GM10847 (cell line): Measurements from ENCODE around the gene JDP2.

Experiments used
- POLR2A ChIP-seq: IDR thresholded peaks from 2 replicates; pipeline ENCODE4 v1.6.1; 2011; ENCODE audit not compliant: insufficient read length; ENCODE audit errors: extremely low read depth

The JDP2 gene

GRCh38 chr14:75440733-75441477 is 13.1 kb downstream of the JDP2 start:
- TF ChIP-seq POLR2A, result no peak

GRCh38 chr14:75441728-75442127 is 13.9 kb downstream of the JDP2 start:
- TF ChIP-seq POLR2A, result no peak

- no peak for TF ChIP-seq POLR2A
Measured at GRCh38 chr14:75442166-75442565, 14.3 kb downstream of the JDP2 start.

GRCh38 chr14:75442642-75443041 is 14.8 kb downstream of the JDP2 start:
- TF ChIP-seq POLR2A, result no peak

GRCh38 chr14:75443203-75443969 is 15.6 kb downstream of the JDP2 start:
- TF ChIP-seq POLR2A, result no peak

- TF ChIP-seq POLR2A, result no peak
Measured at GRCh38 chr14:75445236-75445635, 17.4 kb downstream of the JDP2 start.

- TF ChIP-seq POLR2A, result no peak
Measured at GRCh38 chr14:75445963-75446362, 18.1 kb downstream of the JDP2 start.

GRCh38 chr14:75446447-75446846 is 18.6 kb downstream of the JDP2 start:
- TF ChIP-seq POLR2A, result no peak

GRCh38 chr14:75448209-75448608 is 20.4 kb downstream of the JDP2 start:
- TF ChIP-seq POLR2A, result no peak

GRCh38 chr14:75449036-75449435 is 21.2 kb downstream of the JDP2 start:
- no peak for TF ChIP-seq POLR2A

GRCh38 chr14:75449696-75450095 is 21.9 kb downstream of the JDP2 start:
- no peak for TF ChIP-seq POLR2A

GRCh38 chr14:75450381-75451276 is 22.8 kb downstream of the JDP2 start:
- TF ChIP-seq POLR2A, result no peak

GRCh38 chr14:75452324-75452723 is 24.5 kb downstream of the JDP2 start:
- no peak for TF ChIP-seq POLR2A

GRCh38 chr14:75452900-75453816 is 25.3 kb downstream of the JDP2 start:
- no peak for TF ChIP-seq POLR2A
